OCI-M2 (cell line): ENCODE measurements around the gene ATP6V1G3.
"Not testable (repeated sequence)": the region's sequence is repeated elsewhere in the genome, so short reads cannot be mapped to it uniquely, and the experiment has no call there.

ENCODE experiments used
- DNase-seq: peaks from one replicate; lab custom pipeline; 2025; ENCODE audit not compliant: unreplicated experiment; lab: John Stamatoyannopoulos, UW

The ATP6V1G3 gene

DNA sequence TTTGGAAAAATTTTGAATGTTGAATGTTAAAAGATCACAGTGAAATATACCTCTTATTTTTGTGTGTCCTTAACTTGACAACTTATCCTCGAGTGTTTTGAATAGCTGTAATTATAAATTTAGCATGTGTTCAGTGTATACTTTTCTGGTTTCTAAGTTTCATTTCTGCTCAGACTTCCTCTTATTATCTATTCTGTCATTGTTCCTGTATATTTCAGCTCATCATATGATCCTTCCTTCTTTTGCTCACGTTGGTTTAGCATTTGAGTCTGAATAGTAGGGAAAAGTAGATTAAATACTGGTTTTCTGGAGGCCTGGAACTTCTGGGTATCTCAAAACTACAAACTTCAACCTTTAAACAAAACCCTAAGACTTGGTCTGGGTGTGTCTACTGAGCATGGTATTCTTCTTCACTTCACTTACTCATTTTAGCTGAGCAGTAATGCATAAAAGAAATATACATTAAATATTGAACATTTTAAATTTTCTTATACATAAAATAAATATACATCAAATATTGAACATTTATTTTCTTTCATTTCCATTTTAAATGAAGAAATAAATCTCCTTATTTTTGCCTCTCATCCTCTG, 3.3 kb upstream of the ATP6V1G3 start:
- no peak for DNase-seq

- DNase-seq, result no peak
Measured at GRCh38 chr1:198542632-198543031, 2.2 kb upstream of the ATP6V1G3 start.

DNA sequence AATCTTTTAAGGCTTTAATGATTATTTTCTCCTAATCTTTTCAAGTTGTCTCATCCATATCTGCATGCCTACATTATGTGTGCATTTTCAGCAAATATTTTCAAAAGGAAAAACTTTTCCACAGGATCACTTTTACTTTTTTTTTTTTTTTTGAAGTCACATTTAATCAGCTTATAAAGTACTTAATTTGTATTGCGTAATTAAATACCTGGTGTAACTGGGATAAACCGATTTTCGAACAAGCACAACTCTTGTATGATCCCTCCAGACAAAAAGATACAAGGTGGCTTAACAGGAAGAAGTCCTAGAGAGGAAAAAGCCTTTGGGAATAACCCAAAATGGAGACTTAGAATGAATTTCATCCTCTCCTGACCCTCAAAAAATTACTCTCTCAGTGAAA, 1.3 kb upstream of the ATP6V1G3 start:
- DNase-seq, result no peak

DNA sequence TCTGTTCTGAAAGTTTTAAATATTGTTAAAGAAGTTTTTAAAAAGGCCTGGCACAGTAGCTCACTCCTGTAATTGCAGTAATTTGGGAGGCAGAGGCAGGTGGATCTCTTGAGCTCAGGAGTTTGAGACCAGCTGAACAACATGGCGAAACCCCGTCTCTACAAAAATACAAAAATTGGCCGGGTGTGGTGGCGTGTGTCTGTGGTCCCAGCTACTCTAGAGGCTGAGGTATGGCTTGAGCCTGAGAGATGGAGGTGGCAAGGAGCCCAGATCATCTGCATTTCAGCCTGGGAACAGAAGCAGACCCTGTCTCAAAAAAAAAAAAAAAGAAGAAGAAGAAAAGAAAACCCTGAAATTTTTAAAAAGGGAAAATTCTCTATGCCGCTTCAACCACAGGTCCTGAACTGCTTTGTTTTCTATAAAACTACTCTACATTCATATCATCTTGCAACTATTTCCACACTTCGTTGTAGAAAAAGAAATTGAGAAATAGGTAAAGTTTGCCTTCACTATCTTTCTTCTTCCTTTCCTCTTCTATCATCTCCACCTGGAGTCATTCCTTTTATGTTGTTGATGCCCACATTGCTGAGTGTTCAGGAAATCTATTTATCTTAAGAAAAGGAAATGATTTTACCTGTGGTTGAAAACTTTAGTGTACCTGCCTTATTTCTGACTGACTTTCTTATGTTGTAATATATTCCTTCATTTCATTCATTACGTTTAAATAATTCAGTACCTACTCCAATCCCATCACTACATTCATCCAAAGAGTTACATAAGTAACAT, 1.7 kb downstream of the ATP6V1G3 start:
- no peak for DNase-seq

- DNase-seq, result no peak
Measured at GRCh38 chr1:198535631-198536030, 4.8 kb downstream of the ATP6V1G3 start.

GRCh38 chr1:198534548-198535418, 5.7 kb downstream of the ATP6V1G3 start:
- no peak for DNase-seq

GRCh38 chr1:198531891-198532290, 8.6 kb downstream of the ATP6V1G3 start:
- no peak for DNase-seq

DNA sequence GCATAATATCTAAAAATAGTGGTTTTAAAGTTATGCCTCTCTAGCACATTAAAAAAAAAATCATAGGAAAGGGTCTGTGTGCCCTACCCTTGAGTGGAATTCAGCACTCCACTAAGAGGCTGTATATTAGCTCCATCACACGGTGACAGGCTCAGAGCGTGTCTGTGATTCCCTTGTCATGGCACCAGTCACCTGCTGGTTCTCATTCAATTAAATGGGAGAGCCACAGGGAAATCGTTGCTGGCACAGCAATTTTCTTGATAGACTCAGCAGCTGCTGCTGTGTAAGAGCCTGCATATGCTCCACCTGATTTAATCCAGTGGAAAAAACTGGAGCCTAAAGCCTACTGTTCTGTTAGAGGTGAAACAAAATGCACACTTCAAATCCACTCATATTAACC, 9.5 kb downstream of the ATP6V1G3 start:
- no peak for DNase-seq

DNA sequence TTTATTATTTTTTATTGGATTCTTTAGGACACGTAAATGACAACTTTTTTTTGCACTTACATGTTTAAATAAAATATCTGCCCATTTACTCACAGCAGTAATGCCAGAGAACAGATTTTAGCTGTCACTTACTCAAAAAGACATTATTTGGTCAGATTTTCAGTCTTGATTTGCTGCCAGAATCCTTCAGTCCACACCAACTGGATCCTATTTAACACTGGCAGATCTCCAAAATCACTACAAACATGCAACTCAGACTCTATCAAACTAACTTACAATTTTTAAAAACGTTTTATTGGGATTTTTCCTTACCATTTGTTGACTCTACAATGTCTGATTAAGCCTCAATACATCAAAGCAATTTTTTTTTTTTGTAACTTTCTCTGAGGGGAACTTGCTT, 11.1 kb downstream of the ATP6V1G3 start:
- no peak for DNase-seq

- DNase-seq, result no peak
Measured at GRCh38 chr1:198528364-198528763, 12.1 kb downstream of the ATP6V1G3 start.

DNA sequence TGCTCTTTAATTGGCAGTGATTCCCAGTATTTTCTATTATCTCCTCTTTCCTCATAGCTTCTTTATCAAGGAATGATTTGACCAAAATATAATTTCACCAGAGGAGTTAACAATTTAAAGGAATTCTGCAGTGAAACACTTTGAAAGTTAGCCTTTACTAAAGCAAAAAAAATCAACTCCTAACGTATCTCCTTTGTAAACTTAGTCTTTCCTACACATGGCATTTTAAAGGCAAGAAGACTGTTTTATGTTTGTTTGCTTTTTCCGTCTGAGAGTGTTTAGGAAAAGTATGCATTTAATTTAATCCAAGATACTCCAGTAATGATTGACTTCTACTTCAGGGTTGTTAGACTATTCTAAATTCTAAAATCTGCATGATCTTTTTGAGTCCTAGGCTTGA, 15.9 kb downstream of the ATP6V1G3 start:
- no peak for DNase-seq

DNA sequence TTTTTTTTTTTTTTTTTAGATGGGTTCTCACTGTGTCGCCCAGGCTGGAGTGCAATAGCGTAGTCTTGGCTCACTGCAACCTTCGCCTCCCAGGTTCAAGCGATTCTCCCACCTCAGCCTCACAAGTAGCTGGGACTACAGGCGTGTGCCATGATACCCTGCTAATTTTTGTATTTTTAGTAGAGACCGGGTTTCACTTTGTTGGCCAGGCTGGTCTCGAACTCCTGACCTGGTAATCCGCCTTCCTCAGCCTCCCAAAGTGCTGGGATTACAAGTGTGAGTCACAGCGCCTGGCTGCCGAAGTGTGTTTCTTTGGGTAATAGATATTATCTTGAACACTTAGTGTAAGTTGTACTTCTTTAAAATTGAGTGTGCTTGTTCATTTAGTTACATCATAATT, 16.4 kb downstream of the ATP6V1G3 start:
- not testable (repeated sequence) for DNase-seq

GRCh38 chr1:198523182-198523950, 17.1 kb downstream of the ATP6V1G3 start:
- DNase-seq, result no peak

- no peak for DNase-seq
Measured at GRCh38 chr1:198520524-198521254, 19.8 kb downstream of the ATP6V1G3 start.

DNA sequence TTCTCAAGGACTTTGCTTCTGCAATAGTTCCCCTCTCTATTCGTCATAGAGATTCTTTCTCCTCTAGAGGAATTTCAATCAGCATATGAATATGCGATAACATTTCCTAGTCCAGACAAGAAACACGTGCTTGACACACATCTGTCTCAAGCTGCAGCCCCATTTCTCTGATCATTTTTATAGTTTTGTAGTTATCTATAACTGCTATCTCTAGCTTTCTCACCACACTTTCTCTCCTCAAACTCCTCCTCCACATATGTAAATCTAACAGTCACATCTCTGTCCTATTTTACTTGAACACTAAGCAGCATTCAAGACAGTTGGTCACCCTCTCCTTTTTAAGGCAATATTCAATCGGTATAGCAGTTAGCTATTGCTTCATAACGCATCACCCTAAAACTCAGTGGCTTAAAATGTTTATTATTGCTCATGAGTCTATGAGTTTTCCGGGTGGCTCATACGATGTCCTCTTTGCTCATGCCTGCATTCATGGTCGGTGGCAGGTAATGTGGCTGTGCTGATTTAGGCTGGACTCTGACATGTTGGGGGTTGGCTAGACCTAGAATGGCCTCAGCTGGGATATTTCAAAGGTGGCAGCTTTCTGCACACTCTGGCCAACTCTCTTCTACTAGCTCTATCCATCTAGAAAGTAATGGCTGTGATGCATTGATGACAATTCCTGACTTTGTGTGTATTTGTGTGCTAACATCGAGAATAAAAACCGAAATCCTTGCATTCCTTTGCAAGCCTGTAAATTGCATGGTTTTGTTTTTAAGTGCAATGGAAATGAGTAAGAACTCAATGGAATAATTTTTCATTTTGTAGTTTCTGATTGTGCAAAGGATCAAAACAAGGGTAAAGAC, 20.6 kb downstream of the ATP6V1G3 start:
- DNase-seq, result no peak

DNA sequence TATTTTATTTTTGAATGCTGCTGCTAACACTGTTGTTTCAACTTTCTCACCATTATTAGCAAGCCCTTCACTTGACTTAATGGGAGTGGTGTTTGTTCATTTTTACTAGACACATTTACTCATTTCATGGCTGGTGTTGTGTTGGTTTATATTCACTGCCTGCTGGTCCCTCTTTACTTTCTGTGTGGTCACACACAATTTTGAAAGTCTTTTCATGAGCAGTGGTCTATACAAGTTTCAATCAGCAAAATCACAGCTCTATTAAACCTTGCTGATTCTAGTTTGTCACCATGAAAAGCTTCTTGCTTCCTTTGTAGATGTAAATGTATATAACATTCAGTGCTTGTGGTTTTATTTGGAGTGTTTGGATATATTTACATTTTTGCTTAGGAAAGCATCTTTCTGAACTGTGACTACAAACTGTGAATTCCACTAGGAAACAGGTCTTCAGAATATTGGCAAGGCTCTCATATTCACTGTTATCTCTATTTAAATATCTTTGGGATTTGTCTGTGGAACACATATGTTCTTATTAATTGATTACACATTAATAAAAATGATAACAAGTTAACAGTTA, 22.8 kb downstream of the ATP6V1G3 start:
- no peak for DNase-seq

DNA sequence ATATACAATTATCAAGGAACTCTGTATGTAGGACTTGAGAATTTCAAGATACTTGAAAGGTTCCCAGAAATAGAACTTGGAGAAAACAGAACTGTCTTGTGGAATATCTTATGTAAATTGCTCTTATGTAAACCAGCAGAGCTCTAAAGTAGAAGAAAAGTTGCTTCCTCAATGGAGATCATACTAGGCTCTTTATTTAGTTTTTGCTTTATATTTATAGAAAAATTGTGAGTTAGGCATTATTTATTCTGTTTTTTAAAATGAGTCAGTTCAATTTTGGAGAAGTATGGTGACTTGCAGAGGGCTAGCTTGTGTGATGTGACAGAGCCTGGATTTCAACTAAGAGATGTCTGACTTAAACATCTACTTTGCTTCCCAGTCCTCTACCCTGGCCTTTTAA, 40.4 kb downstream of the ATP6V1G3 start:
- no peak for DNase-seq

DNA sequence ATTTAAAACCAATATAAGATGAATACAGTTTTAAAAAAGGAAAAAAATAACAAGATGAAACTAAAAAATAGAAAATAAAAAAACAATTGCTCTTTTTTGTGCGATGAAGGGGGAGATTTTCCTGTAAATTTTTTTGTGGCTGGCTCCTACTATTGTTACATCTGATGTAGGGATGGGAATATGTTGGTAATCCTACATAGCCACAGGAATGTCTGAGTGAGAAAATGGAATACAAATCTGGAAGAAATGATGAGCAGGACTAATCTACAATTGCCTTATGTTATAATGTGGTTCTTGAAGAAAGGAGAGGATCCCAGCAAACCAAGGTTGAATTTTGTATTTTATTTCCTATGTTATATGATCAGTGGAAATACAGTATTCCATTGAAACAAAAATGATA, 40.9 kb downstream of the ATP6V1G3 start:
- DNase-seq, result no peak

GRCh38 chr1:198498881-198499280, 41.6 kb downstream of the ATP6V1G3 start:
- DNase-seq, result no peak
